Stimulated activated memory B cell treated with anti-CD40 and anti-IgM and Interleukin-4, amounts not matched to agents 10 μg/mL and 1 μg/mL and 100 μg/mL, for 72 hours (primary cell): Measurements from ENCODE around the gene TSPAN14.
A peak's percentile ranks its signal among the peaks of the same experiment; 100 is the strongest.

ENCODE experiments used
- ATAC-seq: fragments of 150-1000 bp; cut with Tn5 transposase; 2 replicates; pipeline ENCODE4 v1.10.0; 2021
- H3K27ac Mint-ChIP-seq: one replicate; pipeline ENCODE4 v1.8.0; 2022; ENCODE audit warnings: mild to moderate bottlenecking, mixed read lengths
- H3K27me3 Mint-ChIP-seq: one replicate; pipeline ENCODE4 v1.8.0; 2022; ENCODE audit warnings: mixed read lengths
- H3K36me3 Mint-ChIP-seq: one replicate; pipeline ENCODE4 v1.8.0; 2022; ENCODE audit warnings: mixed read lengths
- H3K4me1 Mint-ChIP-seq: one replicate; pipeline ENCODE4 v1.8.0; 2022; ENCODE audit warnings: mixed read lengths
- H3K4me3 Mint-ChIP-seq: one replicate; pipeline ENCODE4 v1.8.0; 2022; ENCODE audit warnings: mild to moderate bottlenecking, moderate library complexity, mixed read lengths
- H3K9me3 Mint-ChIP-seq: one replicate; pipeline ENCODE4 v1.8.0; 2022; ENCODE audit warnings: mixed read lengths

TSPAN14 gene

DNA sequence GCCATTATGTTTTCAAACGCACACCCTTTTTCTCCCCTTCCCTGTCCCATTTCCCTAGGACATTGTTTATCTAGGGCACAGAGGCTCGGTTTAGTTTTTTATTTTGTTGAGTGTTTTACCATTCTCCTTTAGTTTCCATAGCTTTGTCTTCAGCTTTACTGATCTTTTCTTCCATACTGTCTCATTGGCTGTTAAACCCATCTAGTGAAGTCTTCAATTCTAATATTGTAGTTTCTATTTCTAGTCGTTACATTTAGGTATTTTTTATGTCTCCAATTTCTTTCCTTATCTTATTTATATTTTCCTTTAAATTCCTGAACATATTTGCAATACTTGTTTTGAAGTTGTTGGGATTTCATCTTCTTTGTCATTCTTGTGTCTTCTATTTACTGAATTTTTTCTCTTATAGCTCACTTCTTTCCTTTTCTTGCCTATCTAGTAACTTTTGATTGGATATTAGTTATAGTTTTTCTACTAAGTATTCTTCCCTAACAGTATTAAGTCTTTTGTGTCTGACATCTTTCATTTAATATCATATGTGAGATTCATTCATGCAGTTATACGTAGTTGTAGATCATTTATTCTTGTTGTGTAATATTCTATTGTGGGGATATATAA lies 42.6 kb downstream of the TSPAN14 start:
- peaks cover 44% of the 10 kb centered on the region for H3K36me3 Mint-ChIP-seq

DNA sequence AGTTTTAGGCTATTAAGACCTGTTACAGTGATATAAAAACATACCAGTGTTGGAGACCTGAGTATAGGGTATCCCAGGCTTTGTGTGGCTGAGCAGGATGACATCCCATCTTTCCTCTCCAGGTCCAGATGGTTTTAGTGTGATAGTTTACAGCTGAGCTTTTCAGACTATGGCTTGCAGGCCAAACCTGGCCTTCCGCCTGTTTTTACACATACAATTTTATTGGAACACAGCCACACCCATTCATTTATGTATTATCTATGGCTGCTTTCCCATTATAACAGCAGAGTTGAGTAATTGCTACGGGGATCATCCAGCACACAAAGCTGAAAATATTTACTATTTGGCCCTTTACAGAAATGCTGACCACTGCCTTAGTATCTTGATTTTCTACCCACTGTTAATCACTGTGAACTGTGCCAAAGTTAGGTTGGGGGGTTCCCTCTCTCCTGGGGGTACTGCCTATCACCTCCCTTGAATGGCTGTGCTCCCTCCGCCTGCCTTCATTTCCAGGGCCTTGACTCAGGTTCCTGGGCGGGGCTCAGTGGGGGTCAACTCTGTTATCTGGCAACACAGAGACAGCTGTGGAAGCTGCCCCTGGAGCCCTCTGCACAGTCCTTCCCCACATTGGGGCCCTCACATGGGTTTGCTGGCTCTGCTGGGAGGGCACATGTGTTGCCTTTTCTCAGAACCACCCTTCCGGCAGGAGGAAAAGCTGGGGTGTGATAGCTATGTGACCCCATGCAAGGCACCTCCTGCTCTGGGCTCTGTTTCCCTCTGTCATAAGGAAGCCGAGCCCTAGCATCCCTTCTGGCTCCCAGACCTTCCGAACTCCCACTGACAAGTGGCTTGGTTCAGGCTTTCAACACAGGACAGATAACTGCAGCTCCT lies 43.3 kb downstream of the TSPAN14 start:
- peaks cover 41% of the 10 kb centered on the region for H3K36me3 Mint-ChIP-seq
- ATAC-seq, result no peak
- H3K9me3 Mint-ChIP-seq, result peaks cover 8% of the 10 kb centered on the region
- H3K27ac Mint-ChIP-seq, result no peak overlapping the region
- peaks cover 52% of the 10 kb centered on the region for H3K4me1 Mint-ChIP-seq
- no peaks in the 10 kb centered on the region for H3K27me3 Mint-ChIP-seq
- no peak overlapping the region for H3K4me3 Mint-ChIP-seq

More for the DNA sequence above, 42.6 kb downstream of the TSPAN14 start:
- no peaks in the 10 kb centered on the region for H3K27me3 Mint-ChIP-seq
- H3K27ac Mint-ChIP-seq, result no peak overlapping the region
- ATAC-seq, result no peak
- H3K9me3 Mint-ChIP-seq, result peaks cover 8% of the 10 kb centered on the region
- no peak overlapping the region for H3K4me3 Mint-ChIP-seq
- peaks cover 49% of the 10 kb centered on the region for H3K4me1 Mint-ChIP-seq

- peak overlapping the region; percentile 11 for H3K27ac Mint-ChIP-seq
- no peak for ATAC-seq
- no peaks in the 10 kb centered on the region for H3K27me3 Mint-ChIP-seq
- H3K4me1 Mint-ChIP-seq, result peaks cover 52% of the 10 kb centered on the region
- peaks cover 8% of the 10 kb centered on the region for H3K9me3 Mint-ChIP-seq
- H3K36me3 Mint-ChIP-seq, result peaks cover 40% of the 10 kb centered on the region
- no peak overlapping the region for H3K4me3 Mint-ChIP-seq
Measured at GRCh38 chr10:80498078-80498832, 44.1 kb downstream of the TSPAN14 start.

GRCh38 chr10:80498833-80499741 lies 45.0 kb downstream of the TSPAN14 start:
- Mint-ChIP-seq H3K27ac (peak overlapping the region; percentile 11), H3K27me3 (no peaks in the 10 kb centered on the region), H3K9me3 (peaks cover 8% of the 10 kb centered on the region), H3K4me3 (no peak overlapping the region), H3K4me1 (peaks cover 54% of the 10 kb centered on the region), H3K36me3 (peaks cover 33% of the 10 kb centered on the region)
- ATAC-seq, result no peak

DNA sequence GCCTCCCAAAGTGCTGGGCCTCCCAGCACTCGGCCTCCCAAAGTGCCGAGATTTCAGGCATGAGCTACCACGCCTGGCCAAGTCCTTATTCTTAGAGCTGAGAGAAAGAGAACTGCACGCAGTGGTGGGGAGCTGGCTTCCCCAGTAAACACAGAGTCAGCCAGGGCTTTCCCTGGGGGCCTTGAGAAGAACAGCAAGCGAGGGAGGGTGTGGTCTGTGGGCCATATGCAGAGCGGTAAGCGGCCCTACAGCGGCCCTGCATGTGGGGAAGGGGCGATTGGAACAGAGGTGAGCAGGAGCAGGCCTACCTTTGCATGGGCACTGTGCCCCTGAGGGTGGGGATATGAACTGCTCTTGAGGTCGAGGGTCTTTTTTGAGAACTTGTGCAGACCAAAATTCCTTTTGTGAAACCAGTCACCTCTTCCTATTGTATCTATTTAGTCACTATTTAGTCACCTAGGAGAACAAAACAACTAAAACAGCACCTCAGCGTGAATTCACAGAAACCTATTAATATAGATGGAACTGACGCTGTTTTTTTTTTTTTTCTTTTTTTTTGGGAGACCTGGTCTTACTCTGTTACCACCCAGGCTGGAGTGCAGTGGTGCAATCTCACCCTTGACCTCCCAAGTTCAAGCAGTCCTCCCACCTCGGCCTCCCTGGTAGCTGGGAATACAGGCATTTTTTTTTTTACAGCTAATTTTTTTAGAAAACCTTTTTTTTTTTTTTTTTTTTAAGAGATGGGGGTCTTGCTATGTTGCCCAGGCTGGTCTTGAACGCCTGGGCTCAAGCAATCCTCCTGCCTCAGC lies 46.7 kb downstream of the TSPAN14 start:
- H3K27ac Mint-ChIP-seq, result peak overlapping the region; percentile 11
- H3K4me3 Mint-ChIP-seq, result peak overlapping the region; percentile 53
- H3K36me3 Mint-ChIP-seq, result peaks cover 17% of the 10 kb centered on the region
- peak; percentile 88 for ATAC-seq
- peaks cover 70% of the 10 kb centered on the region for H3K4me1 Mint-ChIP-seq
- no peaks in the 10 kb centered on the region for H3K27me3 Mint-ChIP-seq
- H3K9me3 Mint-ChIP-seq, result peaks cover 8% of the 10 kb centered on the region

GRCh38 chr10:80501381-80501912 lies 47.3 kb downstream of the TSPAN14 start:
- no peak overlapping the region for H3K4me3 Mint-ChIP-seq
- no peaks in the 10 kb centered on the region for H3K27me3 Mint-ChIP-seq
- peak overlapping the region; percentile 11 for H3K27ac Mint-ChIP-seq

DNA sequence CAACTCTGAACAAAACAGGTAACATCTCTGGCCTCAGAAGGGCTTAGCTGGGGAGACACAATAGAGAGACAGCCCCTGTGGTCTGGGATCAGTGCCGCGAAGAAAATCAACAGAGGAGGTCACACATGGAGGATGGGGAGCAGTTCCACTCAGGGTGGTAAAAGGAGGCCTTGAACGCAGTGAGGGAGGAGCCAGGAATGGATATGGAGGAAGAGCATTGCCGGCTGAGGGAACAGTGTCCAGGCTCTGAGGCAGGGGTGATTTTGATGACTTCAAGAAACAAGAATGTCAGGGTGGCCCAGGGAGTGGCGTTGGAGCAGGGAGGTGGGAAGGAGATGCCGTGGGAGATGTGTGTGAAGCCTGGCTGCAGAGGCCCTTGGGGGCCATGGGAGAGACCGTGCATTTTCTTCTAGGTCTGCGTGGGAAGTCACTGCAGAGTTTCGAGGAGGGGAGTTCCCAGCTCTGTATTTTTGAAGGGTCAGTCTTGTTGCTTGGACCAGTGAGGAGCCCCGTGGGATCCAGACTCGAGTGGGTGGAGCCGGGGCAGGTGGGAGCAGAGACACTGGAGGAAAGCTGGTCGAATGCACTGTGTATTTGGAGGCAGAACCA lies 47.9 kb downstream of the TSPAN14 start:
- Mint-ChIP-seq H3K36me3 (peaks cover 7% of the 10 kb centered on the region), H3K27me3 (no peaks in the 10 kb centered on the region), H3K4me1 (peaks cover 70% of the 10 kb centered on the region), H3K4me3 (no peak overlapping the region), H3K27ac (peak overlapping the region; percentile 11), H3K9me3 (no peaks in the 10 kb centered on the region)
- no peak for ATAC-seq

More at GRCh38 chr10:80501381-80501912, 47.3 kb downstream of the TSPAN14 start:
- Mint-ChIP-seq H3K36me3 (peaks cover 12% of the 10 kb centered on the region), H3K4me1 (peaks cover 70% of the 10 kb centered on the region), H3K9me3 (peaks cover 5% of the 10 kb centered on the region)
- no peak for ATAC-seq

DNA sequence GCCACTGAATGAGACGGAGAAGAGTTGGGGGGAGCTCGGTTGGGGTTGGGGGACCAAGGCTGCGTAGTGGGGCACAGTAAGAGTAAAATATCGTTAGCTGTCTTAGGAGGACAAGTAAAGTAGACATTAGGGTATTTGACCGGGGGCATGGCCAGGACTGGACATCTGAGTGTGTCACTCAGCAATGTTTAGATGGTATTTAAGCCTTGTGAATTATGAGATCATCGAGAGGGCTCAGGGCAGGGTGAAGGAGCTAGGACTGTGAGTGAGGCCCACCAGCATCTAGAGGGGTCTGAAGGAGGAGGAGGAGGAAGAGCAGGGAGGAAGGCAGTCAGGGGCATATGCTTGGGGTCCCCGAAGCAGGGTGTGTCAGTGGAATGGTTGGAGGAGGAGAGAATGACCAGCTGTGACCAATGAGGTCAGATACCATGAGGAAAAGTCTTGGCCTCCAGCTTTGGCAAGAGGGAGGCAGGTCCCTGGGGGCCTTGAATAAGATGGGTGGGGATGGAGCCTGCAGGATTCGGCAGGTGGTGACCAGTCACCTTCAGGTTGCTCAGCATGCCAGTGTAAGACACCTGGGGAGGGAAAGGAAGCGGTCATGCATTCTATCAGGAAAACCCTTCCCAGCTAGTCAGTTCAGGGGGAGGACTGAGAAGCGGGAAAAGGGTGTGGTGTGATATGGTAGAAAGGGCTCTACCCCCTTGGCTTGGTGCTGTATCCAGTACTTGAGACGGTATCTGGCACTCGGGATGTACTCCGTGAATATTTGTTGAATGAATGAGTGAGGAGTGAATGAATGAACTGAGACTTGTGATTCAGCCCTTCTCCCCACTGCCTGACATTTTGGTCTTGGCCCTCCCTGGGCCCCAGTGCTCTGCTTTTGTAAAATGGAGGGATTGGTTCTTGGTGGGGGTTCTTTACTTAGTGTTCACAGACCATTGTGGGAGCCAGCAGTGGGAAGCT lies 48.8 kb downstream of the TSPAN14 start:
- peaks cover 6% of the 10 kb centered on the region for H3K36me3 Mint-ChIP-seq
- no peaks in the 10 kb centered on the region for H3K27me3 Mint-ChIP-seq
- no peak overlapping the region for H3K4me3 Mint-ChIP-seq

DNA sequence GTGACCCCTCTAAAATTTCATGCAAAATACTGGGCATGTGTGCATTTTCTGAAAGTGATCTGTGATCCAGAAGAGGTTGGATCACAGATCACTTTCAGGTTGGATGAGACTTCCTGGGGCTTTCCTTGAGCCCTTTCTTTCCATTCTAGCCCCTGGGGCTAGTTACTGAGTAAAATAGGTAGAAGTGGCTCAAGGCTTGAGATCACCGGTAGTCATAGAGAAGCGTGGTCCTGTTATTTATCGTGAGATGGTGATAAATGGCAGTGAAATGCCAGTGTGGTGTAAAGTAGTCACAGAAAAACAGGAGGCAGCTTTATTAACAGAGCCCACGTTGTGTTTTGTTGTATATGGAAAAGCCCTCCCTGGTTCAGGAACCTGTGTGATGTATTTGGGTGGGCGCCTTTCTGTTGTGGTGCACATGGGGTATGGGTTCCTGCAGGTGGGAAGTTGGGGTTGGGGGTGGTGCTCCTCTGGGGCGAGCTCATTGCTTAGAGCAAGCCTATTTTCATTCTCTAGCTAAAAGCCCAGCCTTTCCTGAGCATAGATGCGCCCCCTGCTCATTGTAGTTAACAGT lies 49.6 kb downstream of the TSPAN14 start:
- Mint-ChIP-seq H3K4me1 (peaks cover 65% of the 10 kb centered on the region), H3K4me3 (no peak overlapping the region)

More for the DNA sequence above, 48.8 kb downstream of the TSPAN14 start:
- no peaks in the 10 kb centered on the region for H3K9me3 Mint-ChIP-seq
- peak overlapping the region; percentile 5 for H3K27ac Mint-ChIP-seq
- H3K4me1 Mint-ChIP-seq, result peaks cover 70% of the 10 kb centered on the region
- ATAC-seq, result no peak

GRCh38 chr10:80504158-80504811 lies 50.2 kb downstream of the TSPAN14 start:
- Mint-ChIP-seq H3K36me3 (peaks cover 6% of the 10 kb centered on the region), H3K4me3 (no peak overlapping the region), H3K27ac (peak overlapping the region; percentile 5), H3K27me3 (no peaks in the 10 kb centered on the region), H3K9me3 (no peaks in the 10 kb centered on the region), H3K4me1 (peaks cover 59% of the 10 kb centered on the region)
- ATAC-seq, result peak; percentile 56

More for the DNA sequence above, 49.6 kb downstream of the TSPAN14 start:
- Mint-ChIP-seq H3K27me3 (no peaks in the 10 kb centered on the region), H3K27ac (peak overlapping the region; percentile 5), H3K9me3 (no peaks in the 10 kb centered on the region), H3K36me3 (peaks cover 6% of the 10 kb centered on the region)
- ATAC-seq, result no peak

DNA sequence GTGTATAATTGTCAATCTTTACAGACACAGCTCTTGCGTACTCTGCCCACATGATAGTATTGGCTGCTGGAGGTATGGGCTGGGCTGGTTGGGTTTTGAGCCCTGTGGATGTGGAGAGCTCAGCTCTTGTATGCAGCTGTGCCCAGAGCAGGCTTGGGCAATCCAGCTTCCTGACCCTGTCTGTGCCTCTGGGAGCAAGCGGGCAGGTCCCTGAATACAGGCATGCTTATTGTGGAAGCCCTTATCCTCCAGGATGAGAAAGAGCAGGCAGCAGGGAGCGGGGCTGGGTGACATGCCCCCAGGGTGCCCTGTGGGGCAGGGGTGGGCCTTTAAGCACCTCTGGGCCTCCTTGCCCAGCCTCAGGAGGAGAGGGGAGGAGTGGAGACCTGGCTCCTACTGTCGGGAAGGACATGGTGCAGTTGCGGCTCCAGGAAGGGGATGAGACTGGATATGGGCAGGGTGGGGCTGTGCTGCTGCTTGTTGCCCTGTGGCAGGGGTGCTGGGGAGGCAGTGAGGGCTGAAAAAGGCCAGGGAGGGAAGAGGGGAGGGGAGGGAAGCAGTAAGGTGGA lies 50.9 kb downstream of the TSPAN14 start:
- no peaks in the 10 kb centered on the region for H3K9me3 Mint-ChIP-seq
- H3K27ac Mint-ChIP-seq, result peak overlapping the region; percentile 5
- H3K36me3 Mint-ChIP-seq, result peaks cover 12% of the 10 kb centered on the region
- H3K4me1 Mint-ChIP-seq, result peaks cover 52% of the 10 kb centered on the region
- no peak for ATAC-seq
- no peak overlapping the region for H3K4me3 Mint-ChIP-seq
- H3K27me3 Mint-ChIP-seq, result no peaks in the 10 kb centered on the region
